GM21367 (cell line): ENCODE results near the gene LYPD8.
A peak's percentile ranks its signal among the peaks of the same experiment; 100 is the strongest.
"Not testable (repeated sequence)": the region's sequence is repeated elsewhere in the genome, so short reads cannot be mapped to it uniquely, and the experiment has no call there.

ENCODE experiments used
- ATAC-seq: cut with Tn5 transposase; IDR thresholded peaks from one replicate; pipeline ENCODE4 v1.9.1; 2021; ENCODE audit not compliant: unreplicated experiment

LYPD8 gene, protein sequence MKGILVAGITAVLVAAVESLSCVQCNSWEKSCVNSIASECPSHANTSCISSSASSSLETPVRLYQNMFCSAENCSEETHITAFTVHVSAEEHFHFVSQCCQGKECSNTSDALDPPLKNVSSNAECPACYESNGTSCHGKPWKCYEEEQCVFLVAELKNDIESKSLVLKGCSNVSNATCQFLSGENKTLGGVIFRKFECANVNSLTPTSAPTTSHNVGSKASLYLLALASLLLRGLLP

DNA sequence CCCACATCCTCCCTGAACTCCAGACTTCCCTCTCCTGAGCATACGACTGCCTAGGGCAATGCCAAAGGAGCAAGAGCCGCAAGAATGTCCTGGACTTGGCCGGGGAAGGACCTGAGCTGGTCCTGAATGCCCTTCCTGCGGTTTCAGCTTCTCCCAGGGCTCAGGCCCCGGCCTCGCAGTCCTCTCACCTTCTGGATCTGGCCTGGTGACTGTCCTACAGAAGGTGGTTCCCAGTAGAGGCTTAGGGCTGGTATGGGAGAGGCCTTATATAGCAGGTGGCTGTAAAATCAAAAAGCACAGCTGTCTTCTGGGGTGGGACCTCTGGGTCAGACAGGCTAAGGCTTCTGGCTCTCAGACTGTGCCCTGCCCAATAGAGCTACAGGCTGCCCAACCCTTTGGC, at the start of gene LYPD8:
Gene LYPD8, minus strand, starts transcription at position 243 of the 400 bp plus-strand sequence. CDS start 4,678 bp downstream, outside the sequence.
- no peak for ATAC-seq

DNA sequence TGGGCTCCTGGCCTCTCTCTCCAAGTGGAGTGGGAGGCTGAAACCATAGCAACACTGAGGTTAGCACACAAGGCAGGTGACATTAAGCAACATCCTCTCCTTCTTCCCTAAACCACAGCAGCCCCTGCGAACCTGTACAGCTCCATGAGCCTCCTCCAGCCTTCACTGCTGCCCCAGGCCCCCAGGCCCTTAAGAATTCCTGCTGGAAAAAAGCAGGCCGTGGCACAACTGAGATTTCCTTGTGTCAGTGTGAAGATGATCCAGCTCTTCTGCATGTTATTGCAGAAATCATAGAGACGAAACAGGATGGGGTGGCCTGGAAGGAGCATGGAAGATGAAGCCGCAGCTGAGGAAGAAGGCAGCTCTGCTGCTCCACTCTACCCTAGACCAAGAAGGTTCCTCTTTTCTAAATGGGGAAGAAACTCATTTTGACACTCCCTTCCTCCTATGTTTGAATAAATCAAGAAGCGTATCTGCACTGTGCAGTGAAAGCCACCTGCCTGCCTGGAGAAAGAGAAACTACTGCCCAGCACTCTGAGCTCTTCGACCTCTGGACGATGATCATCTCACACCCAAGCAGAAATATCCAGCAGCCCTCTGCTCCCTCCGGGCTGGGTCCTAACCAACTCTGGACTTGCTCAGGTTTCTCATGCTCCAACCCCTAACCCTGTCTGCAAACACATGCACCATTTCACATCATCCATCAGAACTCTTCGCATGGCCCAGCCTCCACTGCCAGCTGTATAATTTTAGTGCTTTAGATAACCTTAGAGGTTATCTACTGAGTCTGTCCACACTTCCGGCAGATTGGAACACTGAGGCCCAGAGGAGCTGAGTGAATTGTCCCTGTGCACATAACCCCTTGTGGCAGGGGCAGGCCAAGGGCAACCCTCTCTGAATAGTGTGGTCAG, 49.5 kb upstream of the LYPD8 start:
- peak; percentile 88 for ATAC-seq

DNA sequence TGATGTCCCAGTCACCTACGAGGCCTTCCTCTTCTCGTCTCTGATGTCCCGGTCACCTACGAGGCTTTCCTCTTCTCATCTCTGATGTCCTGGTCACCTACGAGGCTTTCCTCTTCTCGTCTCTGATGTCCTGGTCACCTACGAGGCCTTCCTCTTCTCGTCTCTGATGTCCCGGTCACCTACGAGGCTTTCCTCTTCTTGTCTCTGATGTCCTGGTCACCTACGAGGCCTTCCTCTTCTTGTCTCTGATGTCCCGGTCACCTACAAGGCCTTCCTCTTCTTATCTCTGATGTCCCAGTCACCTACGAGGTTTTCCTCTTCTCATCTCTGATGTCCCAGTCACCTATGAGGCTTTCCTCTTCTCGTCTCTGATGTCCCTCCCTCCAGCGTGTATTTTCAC, 47.9 kb upstream of the LYPD8 start:
- ATAC-seq = not testable (repeated sequence)

DNA sequence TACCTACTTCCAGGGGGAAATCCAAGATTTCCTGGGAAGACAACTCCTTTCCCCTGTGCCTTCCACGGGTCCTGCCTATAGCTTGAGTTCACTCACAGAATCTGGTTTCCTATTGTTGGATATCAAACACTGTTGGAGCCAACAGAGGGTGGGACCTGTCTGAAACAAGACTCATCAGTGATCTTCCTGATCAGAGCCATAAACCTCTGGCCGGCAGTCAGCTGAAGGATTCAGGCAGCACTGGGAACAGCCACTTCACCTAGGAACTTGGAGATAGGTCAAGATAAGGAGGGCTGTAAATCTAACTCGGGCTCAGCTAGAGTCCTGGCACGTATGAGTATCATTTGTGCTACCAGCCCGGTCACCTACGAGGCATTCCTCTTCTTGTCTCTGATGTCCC, 46.9 kb upstream of the LYPD8 start:
- no peak for ATAC-seq

DNA sequence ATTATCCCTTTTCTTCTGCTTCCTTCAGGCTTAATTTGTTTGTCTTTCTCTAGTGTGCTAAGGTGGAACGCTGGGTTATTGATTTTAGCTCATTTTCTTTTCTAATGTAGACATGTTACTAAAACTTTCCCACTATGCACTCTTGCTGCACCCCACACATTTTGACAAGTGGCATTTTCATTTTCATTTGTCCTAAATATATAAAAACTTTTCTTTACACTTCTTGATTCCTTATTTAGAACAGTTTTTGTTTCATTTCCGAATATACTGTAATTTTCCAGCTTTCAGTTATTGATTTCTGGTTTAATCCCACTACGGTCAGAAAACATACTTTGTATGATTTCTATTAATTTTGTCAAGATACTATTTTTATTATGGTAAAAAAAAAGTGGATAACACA, 44.9 kb upstream of the LYPD8 start:
- no peak for ATAC-seq

DNA sequence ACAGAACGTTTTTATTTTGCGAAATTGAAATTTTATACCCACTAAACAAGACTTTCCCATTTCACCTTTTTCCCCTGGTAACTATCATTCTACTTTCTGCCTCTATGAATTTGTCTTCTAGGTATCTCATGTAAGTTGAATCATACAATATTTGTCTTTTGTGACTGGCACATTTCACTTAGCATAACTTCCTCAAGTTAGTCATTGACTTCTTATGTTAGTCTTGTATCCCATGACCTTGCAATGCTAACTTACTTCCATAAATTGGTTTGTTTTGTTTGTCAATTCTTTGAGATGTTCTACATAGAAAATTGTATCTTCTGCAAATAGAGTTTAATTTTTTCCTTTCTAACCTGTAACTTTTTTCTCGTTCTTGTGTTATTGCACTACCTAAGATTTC, 43.2 kb upstream of the LYPD8 start:
- no peak for ATAC-seq

DNA sequence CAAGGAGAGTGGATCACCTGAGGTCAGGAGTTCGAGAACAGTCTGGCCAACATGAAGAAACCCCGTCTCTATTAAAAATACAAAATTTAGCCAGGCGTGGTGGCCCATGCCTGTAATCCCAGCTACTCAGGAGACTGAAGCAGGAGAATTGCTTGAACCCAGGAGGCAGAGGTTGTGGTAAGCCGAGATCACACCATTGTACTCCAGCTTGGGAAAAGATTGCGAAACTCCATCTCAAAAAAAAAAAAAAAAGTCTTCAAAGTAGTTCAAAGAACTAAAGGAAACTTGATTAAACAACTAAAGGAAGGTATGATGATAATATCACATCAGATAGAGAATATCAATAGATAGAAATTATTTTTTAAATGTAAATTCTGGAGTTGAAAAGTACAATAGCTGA, 39.1 kb upstream of the LYPD8 start:
- ATAC-seq = not testable (repeated sequence)

DNA sequence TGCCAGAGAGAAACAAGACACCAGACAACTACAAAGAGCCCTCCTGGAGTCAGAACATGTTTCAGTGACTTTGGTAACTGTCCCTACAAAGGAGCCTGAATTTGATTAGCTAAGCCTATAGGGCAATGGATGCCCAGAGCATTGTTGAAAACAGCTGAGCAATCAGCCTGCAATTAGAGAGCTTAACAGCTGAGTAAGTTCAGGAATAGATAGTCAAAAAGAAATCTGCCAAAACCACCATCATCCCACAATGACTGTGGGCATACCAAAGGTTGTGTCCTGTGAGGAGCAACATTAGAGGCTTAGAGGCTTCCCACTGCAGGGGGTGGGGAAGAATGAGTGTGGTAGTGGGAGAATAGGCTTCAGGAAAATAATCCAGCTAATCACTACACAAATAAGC, 38.0 kb upstream of the LYPD8 start:
- ATAC-seq = peak; percentile 89

DNA sequence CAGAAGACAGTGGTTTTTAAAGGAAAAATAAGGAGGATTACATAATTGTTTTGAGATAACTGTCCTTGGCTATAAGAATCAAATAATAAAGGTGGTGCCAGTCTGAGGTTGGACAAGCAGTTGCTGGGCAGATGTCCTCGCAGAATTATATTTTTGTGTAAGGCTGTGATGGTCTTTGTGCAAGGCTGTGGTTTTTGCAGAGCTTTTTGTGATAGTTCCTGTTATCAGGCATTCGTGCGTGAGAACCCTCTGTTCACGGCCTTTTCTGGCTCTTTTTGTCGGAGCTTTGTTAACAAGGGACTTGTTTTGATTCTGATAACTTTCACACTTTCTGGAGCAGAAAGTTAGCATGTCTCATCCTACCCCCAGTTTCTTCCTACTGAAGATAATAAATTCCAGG, 36.8 kb upstream of the LYPD8 start:
- ATAC-seq = no peak

DNA sequence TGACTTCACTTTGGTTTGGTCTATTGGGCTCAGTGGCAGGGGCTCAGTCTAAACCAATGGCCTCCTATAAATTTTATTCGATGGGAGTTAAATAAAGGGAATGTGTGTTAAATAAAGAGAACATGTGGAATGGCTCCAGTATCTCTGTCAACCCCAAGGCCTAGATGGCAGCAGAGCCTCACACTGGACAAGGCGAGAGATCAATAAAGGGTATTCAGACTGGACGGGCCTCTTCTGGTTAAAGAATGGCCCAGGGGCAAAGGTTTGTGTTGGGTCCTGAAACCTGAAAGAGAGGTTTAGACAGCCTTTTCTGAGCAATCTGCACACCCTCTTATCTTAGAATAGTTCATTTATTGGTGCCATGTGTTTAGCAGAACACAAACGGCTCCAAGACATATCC, 35.5 kb upstream of the LYPD8 start:
- ATAC-seq = no peak

DNA sequence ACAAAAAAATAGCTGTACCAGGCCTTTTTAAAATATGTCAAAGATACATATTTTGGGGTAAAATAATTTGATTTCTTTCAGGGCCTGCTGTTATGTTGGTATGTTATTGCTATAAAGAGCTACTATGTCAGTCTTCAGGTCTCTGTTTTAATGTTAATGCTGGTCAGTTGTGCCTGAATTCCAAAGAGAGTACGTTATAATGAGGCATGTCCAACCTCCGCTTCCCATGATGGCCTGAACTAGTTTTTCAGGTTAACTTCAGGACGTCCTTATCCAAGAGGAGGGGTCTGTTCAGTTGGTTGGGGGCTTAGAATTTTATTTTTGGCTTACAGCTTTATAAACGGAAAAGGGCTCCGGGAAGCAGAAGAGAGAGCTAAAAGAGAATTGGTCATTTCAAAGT, 34.9 kb upstream of the LYPD8 start:
- no peak for ATAC-seq

DNA sequence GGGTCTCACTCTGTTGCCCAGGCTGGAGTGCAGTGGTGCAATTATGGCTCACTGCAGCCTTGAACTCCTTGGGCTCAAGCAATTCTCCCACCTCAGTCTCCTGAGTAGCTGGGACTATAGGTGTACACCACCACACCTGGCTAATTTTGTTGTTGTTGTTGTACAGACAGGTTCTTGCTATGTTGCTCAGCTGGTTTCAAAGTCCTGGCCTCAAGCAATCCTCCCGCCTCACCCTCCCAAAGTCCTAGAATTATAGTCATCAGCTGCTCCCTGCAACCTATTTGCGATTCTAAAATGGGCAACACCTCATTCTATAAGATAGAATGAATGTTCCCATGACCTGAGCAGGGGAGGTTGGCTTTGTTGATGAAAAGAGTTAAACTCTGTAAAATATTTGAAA, 33.8 kb upstream of the LYPD8 start:
- ATAC-seq = not testable (repeated sequence)

DNA sequence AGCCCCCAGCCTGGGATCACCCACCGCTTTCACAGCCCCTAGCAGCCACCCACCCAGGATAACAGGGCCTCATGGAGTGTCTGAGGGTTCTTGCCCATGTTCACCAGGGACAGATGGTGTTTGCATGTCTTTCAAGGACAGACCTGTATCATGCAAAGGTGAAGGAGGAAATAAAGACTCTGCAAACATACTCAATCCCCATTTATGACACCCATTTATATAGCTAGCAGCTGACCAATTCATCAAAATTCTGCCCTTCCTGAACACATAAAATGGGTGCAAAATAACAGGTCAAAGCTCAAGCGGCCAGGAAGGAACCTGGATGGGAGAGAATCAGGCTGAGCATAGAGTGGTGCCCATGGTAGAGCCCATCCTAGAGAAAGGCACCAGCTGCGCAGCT, 32.8 kb upstream of the LYPD8 start:
- ATAC-seq = no peak

DNA sequence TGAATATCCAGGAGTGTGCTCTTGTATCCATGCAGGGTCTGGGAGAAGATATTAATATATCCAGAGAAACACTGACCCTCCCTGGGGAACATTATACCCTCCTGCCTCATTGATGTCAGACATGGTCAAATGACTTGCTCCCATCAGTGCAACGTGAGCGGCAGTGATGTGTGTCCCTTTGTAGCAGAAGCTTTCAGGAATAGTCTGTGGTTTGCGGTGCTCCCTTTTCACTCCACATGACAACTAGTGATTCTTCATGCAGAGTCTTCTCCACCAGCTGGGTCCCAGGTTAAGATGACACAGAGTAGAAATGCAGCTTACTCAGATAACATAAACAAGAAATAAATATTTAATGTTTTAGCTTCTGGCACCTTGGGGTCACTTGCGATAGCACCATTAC, 31.9 kb upstream of the LYPD8 start:
- no peak for ATAC-seq

DNA sequence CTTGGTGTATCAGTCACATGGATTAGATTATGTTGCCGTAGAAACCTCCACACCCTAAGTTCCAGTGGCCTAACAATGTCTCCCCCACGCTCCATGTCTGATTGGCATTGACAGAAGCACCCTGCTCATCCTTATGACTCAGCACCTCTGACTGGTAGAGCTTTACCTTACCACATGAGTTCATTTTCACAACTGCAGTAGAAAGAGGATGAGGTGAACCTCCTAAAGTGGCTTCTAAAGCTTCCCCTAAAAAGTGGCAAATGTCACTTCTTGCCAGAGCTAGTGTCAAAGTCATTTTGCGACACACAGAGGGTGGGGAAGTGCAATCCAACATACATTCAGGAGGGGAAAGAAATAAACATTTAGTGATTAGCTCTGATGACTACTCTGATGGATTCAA, 30.6 kb upstream of the LYPD8 start:
- no peak for ATAC-seq

DNA sequence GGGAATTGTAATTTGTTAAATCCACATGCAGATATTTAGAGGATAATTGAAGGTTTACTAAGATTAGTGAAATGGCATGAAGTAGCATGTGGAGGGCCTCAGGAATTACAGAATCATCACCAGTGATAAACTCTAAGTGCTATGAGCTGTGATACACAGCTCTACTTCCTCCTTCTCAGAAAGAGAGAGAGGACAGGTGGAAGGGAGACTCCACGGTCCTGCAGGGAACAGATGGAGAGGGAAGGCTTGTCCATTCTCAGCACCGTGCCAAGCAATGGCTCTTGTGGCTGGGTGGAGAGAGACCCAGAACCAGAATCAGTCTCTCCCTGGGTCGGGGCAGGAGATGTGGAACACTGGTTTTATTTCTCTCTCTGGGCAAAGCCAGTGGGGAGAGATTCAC, 27.8 kb upstream of the LYPD8 start:
- ATAC-seq = no peak

DNA sequence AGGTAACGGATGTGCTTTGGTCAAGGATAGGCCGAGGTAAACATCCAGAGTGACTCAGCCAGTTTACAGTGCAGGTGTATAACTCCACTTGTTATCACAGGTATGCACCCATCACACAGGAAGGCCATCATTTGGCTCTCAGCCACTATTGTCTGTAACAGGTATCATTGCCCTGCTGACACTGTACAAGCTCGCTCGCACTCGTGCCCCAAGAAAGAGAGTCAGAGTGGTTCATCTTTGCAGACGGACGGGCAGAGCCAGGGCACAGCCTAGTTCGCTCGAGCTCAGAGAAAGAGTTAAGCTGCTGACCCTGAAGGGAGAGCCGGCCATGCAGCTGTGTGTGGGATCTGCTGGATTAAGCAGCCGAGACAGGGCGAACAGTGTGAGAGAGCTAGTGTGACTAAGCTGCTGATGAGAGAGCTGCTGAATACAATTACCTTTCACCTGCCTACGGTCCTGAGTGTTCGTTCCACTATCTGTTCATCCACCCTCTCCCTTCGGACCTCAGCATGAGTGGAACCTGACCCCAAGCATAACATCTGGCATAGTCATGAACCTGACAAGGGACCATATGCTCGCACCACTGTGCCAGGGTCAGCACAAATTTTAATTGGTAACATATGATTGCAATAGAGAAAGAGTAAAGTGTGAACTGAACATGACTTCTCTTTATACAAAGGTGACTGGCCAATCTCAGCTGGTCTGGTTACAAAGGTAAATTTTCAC, 27.0 kb upstream of the LYPD8 start:
- no peak for ATAC-seq

DNA sequence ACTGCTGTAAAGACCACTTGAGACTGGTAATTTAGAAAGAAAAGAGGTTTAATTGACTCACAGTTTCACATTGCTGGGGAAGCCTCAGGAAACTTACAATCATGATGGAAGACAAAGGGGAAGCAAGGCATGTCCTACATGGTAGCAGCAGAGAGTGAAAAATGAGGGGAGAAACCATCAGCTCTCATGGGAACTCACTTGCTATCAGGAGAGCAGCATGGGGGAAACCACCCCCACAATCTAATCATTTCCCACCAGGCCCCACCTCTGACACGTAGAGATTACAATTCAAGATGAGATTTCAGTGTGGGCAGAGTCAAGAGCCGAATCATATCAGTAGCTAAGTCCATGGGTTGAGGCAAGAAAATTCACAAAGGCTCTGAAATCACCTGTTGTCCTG, 23.8 kb upstream of the LYPD8 start:
- no peak for ATAC-seq

DNA sequence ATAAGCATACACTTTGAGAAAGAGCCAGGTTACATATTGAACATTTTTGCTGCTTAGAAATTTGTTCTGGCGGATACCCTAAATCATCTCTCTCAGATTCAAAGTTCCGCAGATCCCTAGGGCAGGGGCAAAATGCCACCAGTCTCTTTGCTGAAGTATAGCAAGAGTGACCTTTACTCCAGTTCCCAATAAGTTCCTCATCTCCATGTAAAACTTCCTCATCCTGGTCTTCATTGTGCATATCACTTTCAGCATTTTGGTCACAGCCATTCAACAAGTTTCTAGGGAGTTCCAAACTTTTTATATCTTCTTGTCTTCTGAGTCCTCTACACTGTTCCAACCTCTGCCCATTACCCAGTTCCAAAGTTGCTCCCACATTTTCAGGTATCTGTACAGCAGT, 23.3 kb upstream of the LYPD8 start:
- ATAC-seq = no peak

DNA sequence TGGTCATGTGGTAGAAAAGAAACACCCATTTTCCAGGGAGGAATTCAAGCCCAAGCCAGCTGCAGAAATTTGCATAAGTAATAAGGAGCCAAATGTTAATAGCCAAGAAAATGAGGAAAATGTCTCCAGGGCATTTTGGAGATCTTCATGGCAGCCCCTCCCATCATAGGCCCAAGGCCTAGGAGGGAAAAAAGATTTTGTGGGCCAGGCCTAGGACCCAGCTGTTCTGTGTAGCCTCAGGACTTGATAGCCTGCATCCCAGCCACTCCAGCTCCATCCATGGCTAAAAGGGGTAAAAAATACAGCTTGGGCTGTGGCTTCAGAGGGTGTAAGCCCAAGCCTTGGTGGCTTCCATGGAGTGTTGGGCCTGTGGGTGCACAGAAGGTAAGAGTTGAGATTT, 21.4 kb upstream of the LYPD8 start:
- no peak for ATAC-seq

DNA sequence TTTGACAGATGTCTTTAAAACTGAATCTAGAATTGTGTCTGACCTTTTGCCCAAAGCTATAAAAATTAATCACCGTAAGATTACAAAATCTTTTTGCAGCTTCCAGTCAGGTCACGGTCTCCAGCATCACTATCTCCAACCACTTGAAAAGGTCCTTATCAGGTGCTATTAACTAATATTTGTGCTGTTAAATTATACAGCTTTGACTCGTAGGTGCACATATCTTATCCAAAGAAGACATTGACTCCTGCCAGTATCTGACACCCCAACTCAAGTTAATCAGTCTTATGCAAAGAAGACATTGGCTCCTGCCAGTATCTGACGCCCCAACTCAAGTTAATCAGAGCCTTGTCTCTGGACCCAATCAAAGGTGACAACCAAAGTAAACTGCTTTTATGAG, 19.9 kb upstream of the LYPD8 start:
- no peak for ATAC-seq

DNA sequence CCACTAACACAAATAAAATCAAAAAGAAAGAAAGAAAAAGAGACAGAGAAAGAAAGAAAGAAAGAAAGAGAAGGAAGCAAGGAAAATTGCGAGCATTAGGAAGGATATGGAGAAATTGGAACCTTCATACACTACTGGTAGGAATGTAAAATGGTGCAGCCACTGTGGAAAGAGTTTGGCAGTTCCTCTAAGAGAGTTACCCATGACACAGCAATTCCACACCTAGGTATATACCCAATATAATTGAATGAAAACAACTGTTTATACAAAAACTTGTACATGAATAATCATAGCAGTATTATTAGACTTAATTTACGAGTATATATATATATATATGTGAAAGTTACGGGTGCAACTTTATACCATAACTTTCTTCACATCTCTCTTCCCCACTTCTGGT, 4.1 kb upstream of the LYPD8 start:
- no peak for ATAC-seq
